GM23338 (cell line): ENCODE results near the gene OR8D2. TPM values are rescaled to one million over a fixed set of nuclear protein-coding genes. Genes with fewer than 3 reads are reported as not detected.

Experiments used
- ATAC-seq: fragments of 200-7000 bp; cut with Tn5 transposase; 3 replicates; pipeline ENCODE4 v1.9.1; 2020
- DNase-seq: peaks from one replicate; pipeline ENCODE4 v3.0.0-alpha.2; 2015; ENCODE audit warnings: low spot score
- H2AFZ ChIP-seq: fragments of 200-600 bp; sonication (generic); 2 replicates; pipeline ENCODE4 v1.8.0; 2016; ENCODE audit warnings: antibody characterized with exemption, mild to moderate bottlenecking, moderate library complexity
- H3F3A ChIP-seq: fragments of 200-600 bp; sonication (generic); replicated peaks from 2 replicates; pipeline ENCODE4 v1.8.0; 2017; ENCODE audit warnings: antibody characterized with exemption, mixed run types, low read depth
- H3K27ac ChIP-seq: fragments of 200-600 bp; sonication (generic); 2 replicates; pipeline ENCODE4 v1.6.1; 2016; ENCODE audit warnings: low read depth
- H3K27me3 ChIP-seq: fragments of 200-600 bp; sonication (generic); 2 replicates; pipeline ENCODE4 v1.8.0; 2016; ENCODE audit warnings: mild to moderate bottlenecking, mixed run types, moderate library complexity; ENCODE audit not compliant: insufficient read depth
- H3K36me3 ChIP-seq: fragments of 200-600 bp; sonication (generic); 2 replicates; pipeline ENCODE4 v1.8.0; 2016; ENCODE audit warnings: mild to moderate bottlenecking; ENCODE audit not compliant: insufficient read depth
- H3K4me1 ChIP-seq: fragments of 200-600 bp; sonication (generic); 2 replicates; pipeline ENCODE4 v1.8.0; 2016; ENCODE audit warnings: mild to moderate bottlenecking, moderate library complexity; ENCODE audit not compliant: insufficient read depth
- H3K4me2 ChIP-seq: fragments of 200-600 bp; sonication (generic); 2 replicates; pipeline ENCODE4 v1.7.1; 2017; ENCODE audit warnings: mixed run types
- H3K4me3 ChIP-seq: fragments of 200-600 bp; sonication (generic); 2 replicates; pipeline ENCODE4 v1.6.1; 2016; ENCODE audit warnings: mixed run types
- H3K79me2 ChIP-seq: fragments of 200-600 bp; sonication (generic); replicated peaks from 2 replicates; pipeline ENCODE4 v1.8.0; 2017; ENCODE audit warnings: mild to moderate bottlenecking; ENCODE audit not compliant: insufficient read depth
- H3K9me2 ChIP-seq: fragments of 200-600 bp; sonication (generic); 2 replicates; pipeline ENCODE4 v1.8.0; 2017; ENCODE audit not compliant: insufficient read depth
- H4K20me1 ChIP-seq: fragments of 200-600 bp; sonication (generic); replicated peaks from 2 replicates; pipeline ENCODE4 v1.8.0; 2017; ENCODE audit warnings: mild to moderate bottlenecking; ENCODE audit not compliant: insufficient read depth
- H3K27ac Mint-ChIP-seq: 2 replicates; pipeline ENCODE4 v1.8.0; 2020; ENCODE audit warnings: inconsistent platforms, mild to moderate bottlenecking, moderate library complexity, mixed read lengths
- H3K27me3 Mint-ChIP-seq: 3 replicates; pipeline ENCODE4 v1.8.0; 2022; ENCODE audit warnings: low read depth, mild to moderate bottlenecking, moderate library complexity, mixed read lengths, inconsistent platforms; ENCODE audit not compliant: insufficient read depth, poor library complexity
- H3K36me3 Mint-ChIP-seq: 3 replicates; pipeline ENCODE4 v1.8.0; 2021; ENCODE audit warnings: low read depth, mild to moderate bottlenecking, inconsistent platforms, moderate library complexity, mixed read lengths
- H3K4me1 Mint-ChIP-seq: 3 replicates; pipeline ENCODE4 v1.8.0; 2020; ENCODE audit warnings: mild to moderate bottlenecking, inconsistent platforms, mixed read lengths
- H3K4me3 Mint-ChIP-seq: 3 replicates; pipeline ENCODE4 v1.8.0; 2021; ENCODE audit warnings: moderate library complexity, mild to moderate bottlenecking, inconsistent platforms, mixed read lengths
- H3K9me3 Mint-ChIP-seq: 3 replicates; pipeline ENCODE4 v1.8.0; 2020; ENCODE audit warnings: moderate library complexity, mild to moderate bottlenecking, inconsistent platforms, mixed read lengths
- CREB1 ChIP-seq: fragments of 250-450 bp; sonication (Bioruptor Pico); IDR thresholded peaks from 2 replicates; pipeline ENCODE4 v1.5.0; 2020; ENCODE audit warnings: low read depth, mild to moderate bottlenecking, moderate library complexity
- EZH2phosphoT487 ChIP-seq: fragments of 200-600 bp; sonication (generic); IDR thresholded peaks from one replicate; pipeline ENCODE4 v1.8.1; 2018; ENCODE audit warnings: antibody characterized with exemption; ENCODE audit not compliant: unreplicated experiment
- JUNB ChIP-seq: IDR thresholded peaks from one replicate; pipeline ENCODE4 v1.6.1; 2016; ENCODE audit warnings: antibody characterized with exemption; ENCODE audit not compliant: unreplicated experiment
- NANOG ChIP-seq: IDR thresholded peaks from 2 replicates; pipeline ENCODE4 v1.6.1; 2016; ENCODE audit warnings: antibody characterized with exemption, borderline replicate concordance
- POLR2AphosphoS5 ChIP-seq: IDR thresholded peaks from 2 replicates; pipeline ENCODE4 v1.6.1; 2016; ENCODE audit warnings: antibody characterized with exemption, low read depth
- STAT1 ChIP-seq: IDR thresholded peaks from one replicate; pipeline ENCODE4 v1.6.1; 2016; ENCODE audit warnings: antibody characterized with exemption; ENCODE audit not compliant: unreplicated experiment
- polyA plus RNA-seq: library from polyadenylated mRNA; unstranded; fragments of >200 nt; fragmentation: Nextera tagmentation; extraction: Ambion mirVana; gene quantifications from 2 replicates; pipeline ENCODE4 v1.2.1, GENCODE V29; 2016
- total RNA-seq: library from RNA; depleted of rRNA; stranded (reverse); fragments of >200 nt; shearing (Covaris generic); gene quantifications from 2 replicates; pipeline ENCODE4 v1.2.3, GENCODE V29; 2014
- TF ChIP-seq, protein P1 (sequence below): fragments of 250-450 bp; sonication (Bioruptor Pico); IDR thresholded peaks from 2 replicates; pipeline ENCODE4 v1.5.0; 2020; ENCODE audit warnings: mild to moderate bottlenecking, moderate library complexity
- TF ChIP-seq, protein P2 (sequence below): IDR thresholded peaks from 2 replicates; pipeline ENCODE4 v1.6.1; 2016; ENCODE audit warnings: antibody characterized with exemption
- TF ChIP-seq, protein P3 (sequence below): IDR thresholded peaks from one replicate; pipeline ENCODE4 v1.6.1; 2018; ENCODE audit warnings: antibody characterized with exemption; ENCODE audit not compliant: unreplicated experiment

OR8D2 gene
- total and polyA plus RNA-seq, 2 experiments from 2014 or later = not detected

DNA sequence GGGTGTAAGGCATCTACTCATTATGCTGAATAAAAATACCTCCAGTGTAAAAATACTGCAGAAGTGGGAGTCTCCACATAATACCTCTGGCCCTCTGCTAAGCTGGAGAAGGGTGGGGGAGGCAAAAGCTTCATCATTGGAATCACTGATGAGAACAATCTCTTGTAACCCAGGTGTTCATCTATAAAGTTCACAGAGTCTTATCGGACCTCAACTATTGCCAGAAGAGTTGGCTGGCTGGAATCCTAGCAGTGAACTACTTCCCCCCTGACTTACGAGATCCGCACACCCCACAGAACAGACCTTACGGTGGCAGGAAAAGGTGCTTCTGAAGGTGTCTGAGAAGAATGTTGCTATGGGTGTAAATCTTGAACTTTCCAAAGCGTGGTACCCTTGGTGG, 8.7 kb downstream of the OR8D2 start (continued):
- TF ChIP-seq, protein P1, sequence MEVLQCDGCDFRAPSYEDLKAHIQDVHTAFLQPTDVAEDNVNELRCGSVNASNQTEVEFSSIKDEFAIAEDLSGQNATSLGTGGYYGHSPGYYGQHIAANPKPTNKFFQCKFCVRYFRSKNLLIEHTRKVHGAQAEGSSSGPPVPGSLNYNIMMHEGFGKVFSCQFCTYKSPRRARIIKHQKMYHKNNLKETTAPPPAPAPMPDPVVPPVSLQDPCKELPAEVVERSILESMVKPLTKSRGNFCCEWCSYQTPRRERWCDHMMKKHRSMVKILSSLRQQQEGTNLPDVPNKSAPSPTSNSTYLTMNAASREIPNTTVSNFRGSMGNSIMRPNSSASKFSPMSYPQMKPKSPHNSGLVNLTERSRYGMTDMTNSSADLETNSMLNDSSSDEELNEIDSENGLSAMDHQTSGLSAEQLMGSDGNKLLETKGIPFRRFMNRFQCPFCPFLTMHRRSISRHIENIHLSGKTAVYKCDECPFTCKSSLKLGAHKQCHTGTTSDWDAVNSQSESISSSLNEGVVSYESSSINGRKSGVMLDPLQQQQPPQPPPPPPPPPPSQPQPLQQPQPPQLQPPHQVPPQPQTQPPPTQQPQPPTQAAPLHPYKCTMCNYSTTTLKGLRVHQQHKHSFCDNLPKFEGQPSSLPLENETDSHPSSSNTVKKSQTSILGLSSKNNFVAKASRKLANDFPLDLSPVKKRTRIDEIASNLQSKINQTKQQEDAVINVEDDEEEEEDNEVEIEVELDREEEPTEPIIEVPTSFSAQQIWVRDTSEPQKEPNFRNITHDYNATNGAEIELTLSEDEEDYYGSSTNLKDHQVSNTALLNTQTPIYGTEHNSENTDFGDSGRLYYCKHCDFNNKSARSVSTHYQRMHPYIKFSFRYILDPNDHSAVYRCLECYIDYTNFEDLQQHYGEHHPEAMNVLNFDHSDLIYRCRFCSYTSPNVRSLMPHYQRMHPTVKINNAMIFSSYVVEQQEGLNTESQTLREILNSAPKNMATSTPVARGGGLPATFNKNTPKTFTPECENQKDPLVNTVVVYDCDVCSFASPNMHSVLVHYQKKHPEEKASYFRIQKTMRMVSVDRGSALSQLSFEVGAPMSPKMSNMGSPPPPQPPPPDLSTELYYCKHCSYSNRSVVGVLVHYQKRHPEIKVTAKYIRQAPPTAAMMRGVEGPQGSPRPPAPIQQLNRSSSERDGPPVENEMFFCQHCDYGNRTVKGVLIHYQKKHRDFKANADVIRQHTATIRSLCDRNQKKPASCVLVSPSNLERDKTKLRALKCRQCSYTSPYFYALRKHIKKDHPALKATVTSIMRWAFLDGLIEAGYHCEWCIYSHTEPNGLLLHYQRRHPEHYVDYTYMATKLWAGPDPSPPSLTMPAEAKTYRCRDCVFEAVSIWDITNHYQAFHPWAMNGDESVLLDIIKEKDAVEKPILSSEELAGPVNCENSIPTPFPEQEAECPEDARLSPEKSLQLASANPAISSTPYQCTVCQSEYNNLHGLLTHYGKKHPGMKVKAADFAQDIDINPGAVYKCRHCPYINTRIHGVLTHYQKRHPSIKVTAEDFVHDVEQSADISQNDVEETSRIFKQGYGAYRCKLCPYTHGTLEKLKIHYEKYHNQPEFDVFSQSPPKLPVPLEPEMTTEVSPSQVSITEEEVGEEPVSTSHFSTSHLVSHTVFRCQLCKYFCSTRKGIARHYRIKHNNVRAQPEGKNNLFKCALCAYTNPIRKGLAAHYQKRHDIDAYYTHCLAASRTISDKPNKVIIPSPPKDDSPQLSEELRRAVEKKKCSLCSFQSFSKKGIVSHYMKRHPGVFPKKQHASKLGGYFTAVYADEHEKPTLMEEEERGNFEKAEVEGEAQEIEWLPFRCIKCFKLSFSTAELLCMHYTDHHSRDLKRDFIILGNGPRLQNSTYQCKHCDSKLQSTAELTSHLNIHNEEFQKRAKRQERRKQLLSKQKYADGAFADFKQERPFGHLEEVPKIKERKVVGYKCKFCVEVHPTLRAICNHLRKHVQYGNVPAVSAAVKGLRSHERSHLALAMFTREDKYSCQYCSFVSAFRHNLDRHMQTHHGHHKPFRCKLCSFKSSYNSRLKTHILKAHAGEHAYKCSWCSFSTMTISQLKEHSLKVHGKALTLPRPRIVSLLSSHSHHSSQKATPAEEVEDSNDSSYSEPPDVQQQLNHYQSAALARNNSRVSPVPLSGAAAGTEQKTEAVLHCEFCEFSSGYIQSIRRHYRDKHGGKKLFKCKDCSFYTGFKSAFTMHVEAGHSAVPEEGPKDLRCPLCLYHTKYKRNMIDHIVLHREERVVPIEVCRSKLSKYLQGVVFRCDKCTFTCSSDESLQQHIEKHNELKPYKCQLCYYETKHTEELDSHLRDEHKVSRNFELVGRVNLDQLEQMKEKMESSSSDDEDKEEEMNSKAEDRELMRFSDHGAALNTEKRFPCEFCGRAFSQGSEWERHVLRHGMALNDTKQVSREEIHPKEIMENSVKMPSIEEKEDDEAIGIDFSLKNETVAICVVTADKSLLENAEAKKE (CRISPR knock-in tag) = no peak

DNA sequence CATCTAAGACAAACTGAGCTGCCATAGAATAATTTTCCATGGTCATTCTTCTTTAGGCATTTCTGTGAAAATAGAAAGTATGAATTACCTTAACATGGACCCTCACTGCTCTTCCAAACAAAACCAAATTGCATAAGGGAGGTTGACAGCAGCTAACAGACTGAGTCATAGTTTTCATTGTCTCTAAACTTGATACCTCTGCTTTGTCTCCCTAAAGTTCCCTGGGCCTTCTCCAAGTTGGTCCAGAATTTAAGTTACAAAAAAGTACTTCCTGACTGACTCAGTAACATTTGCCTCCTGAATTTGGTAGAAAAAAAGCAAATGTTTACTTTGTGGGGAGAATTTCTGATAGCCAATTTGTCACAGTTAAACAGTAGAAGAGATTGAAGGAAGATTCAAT, 9.3 kb downstream of the OR8D2 start:
- ATAC-seq = no peak
- H3K27me3 ChIP-seq = no peaks in the 10 kb centered on the region
- no peaks in the 10 kb centered on the region for H3F3A ChIP-seq
- DNase-seq = no peak
- no peaks in the 10 kb centered on the region for H3K36me3 Mint-ChIP-seq
- H3K9me3 Mint-ChIP-seq = no peaks in the 10 kb centered on the region
- no peaks in the 10 kb centered on the region for H3K4me1 Mint-ChIP-seq
- no peak overlapping the region for H3K4me2 ChIP-seq
- H3K79me2 ChIP-seq = no peaks in the 10 kb centered on the region
- H3K4me1 ChIP-seq = no peaks in the 10 kb centered on the region
- no peak overlapping the region for H2AFZ ChIP-seq
- H3K27ac Mint-ChIP-seq = no peak overlapping the region
- no peak overlapping the region for H3K4me3 ChIP-seq
- no peaks in the 10 kb centered on the region for H4K20me1 ChIP-seq
- no peak overlapping the region for H3K4me3 Mint-ChIP-seq
- no peaks in the 10 kb centered on the region for H3K36me3 ChIP-seq
- no peak overlapping the region for H3K27ac ChIP-seq
- peaks cover 13% of the 10 kb centered on the region; the same call in 1 of the 2 replicates for H3K9me2 ChIP-seq
- H3K27me3 Mint-ChIP-seq = no peaks in the 10 kb centered on the region
- TF ChIP-seq, protein P2, sequence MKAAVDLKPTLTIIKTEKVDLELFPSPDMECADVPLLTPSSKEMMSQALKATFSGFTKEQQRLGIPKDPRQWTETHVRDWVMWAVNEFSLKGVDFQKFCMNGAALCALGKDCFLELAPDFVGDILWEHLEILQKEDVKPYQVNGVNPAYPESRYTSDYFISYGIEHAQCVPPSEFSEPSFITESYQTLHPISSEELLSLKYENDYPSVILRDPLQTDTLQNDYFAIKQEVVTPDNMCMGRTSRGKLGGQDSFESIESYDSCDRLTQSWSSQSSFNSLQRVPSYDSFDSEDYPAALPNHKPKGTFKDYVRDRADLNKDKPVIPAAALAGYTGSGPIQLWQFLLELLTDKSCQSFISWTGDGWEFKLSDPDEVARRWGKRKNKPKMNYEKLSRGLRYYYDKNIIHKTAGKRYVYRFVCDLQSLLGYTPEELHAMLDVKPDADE = no peak
- TF ChIP-seq STAT1 (no peak), JUNB (no peak), EZH2phosphoT487 (no peak), CREB1 (no peak), NANOG (no peak), POLR2AphosphoS5 (no peak)
- TF ChIP-seq, protein P3, sequence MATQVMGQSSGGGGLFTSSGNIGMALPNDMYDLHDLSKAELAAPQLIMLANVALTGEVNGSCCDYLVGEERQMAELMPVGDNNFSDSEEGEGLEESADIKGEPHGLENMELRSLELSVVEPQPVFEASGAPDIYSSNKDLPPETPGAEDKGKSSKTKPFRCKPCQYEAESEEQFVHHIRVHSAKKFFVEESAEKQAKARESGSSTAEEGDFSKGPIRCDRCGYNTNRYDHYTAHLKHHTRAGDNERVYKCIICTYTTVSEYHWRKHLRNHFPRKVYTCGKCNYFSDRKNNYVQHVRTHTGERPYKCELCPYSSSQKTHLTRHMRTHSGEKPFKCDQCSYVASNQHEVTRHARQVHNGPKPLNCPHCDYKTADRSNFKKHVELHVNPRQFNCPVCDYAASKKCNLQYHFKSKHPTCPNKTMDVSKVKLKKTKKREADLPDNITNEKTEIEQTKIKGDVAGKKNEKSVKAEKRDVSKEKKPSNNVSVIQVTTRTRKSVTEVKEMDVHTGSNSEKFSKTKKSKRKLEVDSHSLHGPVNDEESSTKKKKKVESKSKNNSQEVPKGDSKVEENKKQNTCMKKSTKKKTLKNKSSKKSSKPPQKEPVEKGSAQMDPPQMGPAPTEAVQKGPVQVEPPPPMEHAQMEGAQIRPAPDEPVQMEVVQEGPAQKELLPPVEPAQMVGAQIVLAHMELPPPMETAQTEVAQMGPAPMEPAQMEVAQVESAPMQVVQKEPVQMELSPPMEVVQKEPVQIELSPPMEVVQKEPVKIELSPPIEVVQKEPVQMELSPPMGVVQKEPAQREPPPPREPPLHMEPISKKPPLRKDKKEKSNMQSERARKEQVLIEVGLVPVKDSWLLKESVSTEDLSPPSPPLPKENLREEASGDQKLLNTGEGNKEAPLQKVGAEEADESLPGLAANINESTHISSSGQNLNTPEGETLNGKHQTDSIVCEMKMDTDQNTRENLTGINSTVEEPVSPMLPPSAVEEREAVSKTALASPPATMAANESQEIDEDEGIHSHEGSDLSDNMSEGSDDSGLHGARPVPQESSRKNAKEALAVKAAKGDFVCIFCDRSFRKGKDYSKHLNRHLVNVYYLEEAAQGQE = no peak
